Activated T-cell treated with anti-CD3 and anti-CD28 coated beads, Interleukin-2, amount 50 U/mL, for 24 hours (primary cell): Measurements from ENCODE around the gene UACA.

Experiments used
- DNase-seq: peaks from one replicate; pipeline ENCODE4 v3.0.0-alpha.2; 2020
- H3K27ac Mint-ChIP-seq: 2 replicates; pipeline ENCODE4 v1.8.0; 2020; ENCODE audit warnings: mild to moderate bottlenecking, mixed read lengths
- H3K27me3 Mint-ChIP-seq: 2 replicates; pipeline ENCODE4 v1.8.0; 2020; ENCODE audit warnings: mixed read lengths
- H3K36me3 Mint-ChIP-seq: 2 replicates; pipeline ENCODE4 v1.8.0; 2020; ENCODE audit warnings: low read depth, mixed read lengths
- H3K4me1 Mint-ChIP-seq: 2 replicates; pipeline ENCODE4 v1.8.0; 2020; ENCODE audit warnings: low read depth, mixed read lengths
- H3K4me3 Mint-ChIP-seq: 2 replicates; pipeline ENCODE4 v1.8.0; 2020; ENCODE audit warnings: mild to moderate bottlenecking, moderate library complexity, mixed read lengths
- H3K9me3 Mint-ChIP-seq: 2 replicates; pipeline ENCODE4 v1.8.0; 2020; ENCODE audit warnings: mixed read lengths

Gene UACA

DNA sequence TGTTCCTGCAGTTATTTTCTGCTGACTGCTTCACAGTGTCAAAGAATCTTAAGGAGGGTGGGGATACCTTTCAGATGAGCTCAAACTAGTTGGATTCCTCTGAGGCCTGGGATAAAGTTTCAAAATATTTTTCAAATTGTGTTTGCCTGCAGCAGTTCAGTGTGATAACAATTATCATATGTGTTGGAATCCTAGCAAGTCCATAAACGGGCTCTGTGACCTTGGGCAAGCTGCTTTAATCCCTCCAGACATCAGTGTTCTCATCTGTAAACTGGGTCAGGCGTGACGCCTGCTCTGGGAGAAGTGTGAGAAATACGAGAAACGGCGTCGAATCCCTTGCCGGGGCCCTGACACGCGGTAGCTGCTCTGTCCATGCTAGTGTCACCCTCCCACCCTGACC, 153.5 kb downstream of the UACA start:
- no peak for DNase-seq
- no peaks in the 10 kb centered on the region for H3K36me3 Mint-ChIP-seq

DNA sequence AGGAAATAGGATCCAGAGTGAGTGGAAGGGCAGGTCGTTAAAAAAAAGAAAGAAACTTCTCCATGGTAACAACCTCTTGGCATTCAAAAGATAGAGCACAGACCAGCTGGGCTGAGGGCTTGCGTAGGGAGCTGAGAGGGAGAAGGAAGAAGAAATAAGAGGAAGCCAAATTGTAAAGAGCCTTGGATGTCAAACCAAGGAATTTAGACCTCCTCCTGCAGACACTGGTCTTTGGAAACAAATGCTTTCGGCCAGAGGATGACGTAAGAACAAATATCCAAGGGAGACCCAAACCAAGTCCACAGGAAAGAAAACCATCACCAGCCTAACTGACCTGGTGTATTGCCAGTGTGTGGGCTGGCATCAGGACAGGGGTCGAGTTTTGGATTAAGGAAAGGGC, 155.2 kb downstream of the UACA start:
- no peaks in the 10 kb centered on the region for H3K36me3 Mint-ChIP-seq
- no peaks in the 10 kb centered on the region for H3K9me3 Mint-ChIP-seq
- H3K27me3 Mint-ChIP-seq: no peaks in the 10 kb centered on the region
- no peak overlapping the region for H3K4me3 Mint-ChIP-seq
- no peak for DNase-seq
- no peaks in the 10 kb centered on the region for H3K4me1 Mint-ChIP-seq
- H3K27ac Mint-ChIP-seq: no peak overlapping the region

More for the DNA sequence above, 153.5 kb downstream of the UACA start:
- Mint-ChIP-seq H3K4me3 (no peak overlapping the region), H3K27me3 (peaks cover 2% of the 10 kb centered on the region), H3K4me1 (no peaks in the 10 kb centered on the region), H3K9me3 (no peaks in the 10 kb centered on the region), H3K27ac (no peak overlapping the region)

DNA sequence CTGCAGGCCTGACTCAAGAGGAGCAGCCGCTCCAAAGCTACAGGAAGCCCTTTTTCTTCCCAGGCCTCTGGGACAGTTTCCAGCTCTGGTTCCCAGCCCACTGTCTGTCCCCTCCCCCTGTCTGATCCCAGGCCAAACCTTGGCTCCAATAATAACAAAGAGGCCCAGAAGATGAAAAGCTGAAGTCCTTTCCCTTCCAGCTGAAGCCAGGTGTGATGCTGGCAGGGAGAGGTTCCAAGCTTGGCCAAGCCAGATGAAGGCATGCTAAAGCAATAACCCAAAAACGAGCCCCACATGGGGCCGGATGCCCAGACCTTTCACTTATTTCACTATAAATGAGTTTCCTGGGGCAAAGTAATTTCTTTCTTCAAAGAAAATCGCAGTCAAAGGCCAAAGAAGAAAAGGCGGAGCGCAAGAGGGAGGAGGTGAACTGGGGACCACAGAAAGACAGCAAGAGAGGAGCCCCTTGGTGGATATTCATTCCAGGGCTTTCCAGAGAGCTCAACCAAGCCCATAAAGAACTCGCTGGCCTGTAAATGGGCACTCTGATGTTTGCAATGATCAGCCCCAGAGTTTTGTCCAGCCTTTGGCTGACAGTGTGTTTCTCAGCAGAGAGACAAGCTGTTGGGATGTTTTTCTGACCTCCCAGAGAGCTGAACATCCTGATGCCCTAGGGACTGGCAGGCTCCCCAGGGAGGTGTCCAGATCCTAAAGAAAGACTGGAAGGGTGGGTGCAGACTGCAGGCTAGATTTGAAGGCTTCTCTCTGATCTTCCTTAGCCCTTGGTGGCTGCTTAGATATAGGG, 157.6 kb downstream of the UACA start:
- Mint-ChIP-seq H3K9me3 (no peaks in the 10 kb centered on the region), H3K36me3 (no peaks in the 10 kb centered on the region), H3K27me3 (no peaks in the 10 kb centered on the region), H3K27ac (no peak overlapping the region), H3K4me1 (no peaks in the 10 kb centered on the region), H3K4me3 (no peak overlapping the region)
- DNase-seq: no peak

DNA sequence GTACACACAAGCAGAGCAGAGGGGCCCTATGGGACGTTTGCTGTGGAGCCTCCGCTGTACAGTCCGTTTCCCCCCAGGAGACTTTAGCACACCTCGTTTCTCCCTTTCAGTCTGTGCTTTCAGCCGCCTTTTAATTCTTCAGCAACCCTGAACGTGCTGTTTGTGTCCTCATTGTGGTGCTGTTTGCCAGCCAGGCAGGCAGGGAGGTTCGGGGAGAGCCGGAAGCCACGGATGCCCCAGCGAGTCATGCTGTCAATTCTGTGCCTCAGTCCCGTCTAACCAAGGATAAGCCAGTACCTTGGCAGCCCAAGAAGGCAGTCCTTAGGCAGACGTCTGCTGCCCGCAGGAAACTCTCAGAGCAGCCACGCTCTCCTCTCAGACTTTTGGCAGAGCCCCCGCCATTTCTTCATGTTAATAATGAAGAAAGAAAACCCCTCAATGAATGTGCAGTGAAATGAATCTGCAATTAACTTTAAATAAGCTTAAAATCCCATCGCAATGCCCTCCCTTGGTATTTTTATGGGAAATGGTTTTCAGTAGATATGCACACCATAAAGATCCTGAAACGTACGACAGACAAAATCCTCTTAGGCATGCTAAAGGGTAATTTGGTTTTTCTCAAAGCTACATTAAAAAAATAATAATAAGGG, 158.6 kb downstream of the UACA start:
- H3K36me3 Mint-ChIP-seq: no peaks in the 10 kb centered on the region

More for the DNA sequence above, 158.6 kb downstream of the UACA start:
- H3K9me3 Mint-ChIP-seq: no peaks in the 10 kb centered on the region
- H3K4me1 Mint-ChIP-seq: no peaks in the 10 kb centered on the region
- H3K4me3 Mint-ChIP-seq: no peak overlapping the region
- DNase-seq: no peak
- no peak overlapping the region for H3K27ac Mint-ChIP-seq
- H3K27me3 Mint-ChIP-seq: no peaks in the 10 kb centered on the region
